Lower leg skin (tissue), 3 donors: ENCODE results near the gene VSIG1.

Experiments
- CTCF ChIP-seq, 3 donors: fragments of 450-650 bp; IDR thresholded peaks; one replicate each; pipeline ENCODE4 v1.5.1; 2016; ENCODE audit warnings: antibody characterized with exemption in 3 of 3, mild to moderate bottlenecking in 3 of 3, moderate library complexity in 2 of 3
- POLR2A ChIP-seq, 2 donors: fragments of 450-650 bp; IDR thresholded peaks; one replicate each; pipeline ENCODE4 v1.6.1; 2016 to 2017; ENCODE audit warnings: antibody characterized with exemption in 2 of 2, mild to moderate bottlenecking in 1 of 2, moderate library complexity in 1 of 2

GRCh38 chrX:108088511-108088910 lies 43.6 kb downstream of the VSIG1 start:
- no peak for TF ChIP-seq POLR2A (IDR thresholded peaks at IDR 0.05)
- TF ChIP-seq CTCF (IDR thresholded peaks at IDR 0.05) = no peak
